Measurements from ENCODE around the gene KMT5B. TPM values are rescaled to one million over a fixed set of nuclear protein-coding genes. Genes with fewer than 3 reads are reported as not detected.

KMT5B gene
- total and polyA plus RNA-seq, 10 of the 15 experiments (the other 5 are each of a cell fraction or from before 2014, with no cell fraction given): 4.7 to 21.8 (median 18.0) TPM

GRCh38 chr11:68201492-68201891 lies 11.6 kb downstream of the KMT5B start (continued):
- no peak for TF ChIP-seq E2F4 (IDR thresholded peaks at IDR 0.05; ENCODE audit: low read depth, low read length)

GRCh38 chr11:68200639-68201038 lies 12.5 kb downstream of the KMT5B start:
- ATAC-seq (no peak), DNase-seq (ENCODE audit: low read depth, low spot score) (no peak), FAIRE-seq (no peak)
- H3K4me2 ChIP-seq (ENCODE audit: control insufficient read depth, insufficient read depth): no peak overlapping the region
- H4K20me1 ChIP-seq (ENCODE audit: control insufficient read depth, insufficient read depth): no peaks in the 10 kb centered on the region
- H3K27ac ChIP-seq (ENCODE audit: control insufficient read depth, insufficient read depth): no peak overlapping the region
- no peaks in the 10 kb centered on the region for H3K9me3 ChIP-seq (replicated peaks; ENCODE audit: control insufficient read depth, insufficient read depth, low read length)
- no peaks in the 10 kb centered on the region for H3K36me3 ChIP-seq (ENCODE audit: control insufficient read depth in 2 of 2, insufficient read depth in 2 of 2, low read length in 1 of 2)
- TF ChIP-seq HCFC1 (IDR thresholded peaks at IDR 0.05; ENCODE audit: low read length) (no peak), POLR2AphosphoS2 (IDR thresholded peaks at IDR 0.05; ENCODE audit: low read depth, low read length) (no peak), RFX5 (IDR thresholded peaks at IDR 0.05; ENCODE audit: low read depth, low read length) (no peak), KLF5 (IDR thresholded peaks at IDR 0.05; ENCODE audit: partially characterized antibody) (no peak), TCF12 (IDR thresholded peaks at IDR 0.05; ENCODE audit: low read depth, low read length) (no peak), NBN (IDR thresholded peaks at IDR 0.05) (no peak), BMI1 (IDR thresholded peaks at IDR 0.05; ENCODE audit: borderline replicate concordance) (no peak), SMAD1 (IDR thresholded peaks at IDR 0.05; ENCODE audit: low read depth, partially characterized antibody) (no peak), FOXM1 (IDR thresholded peaks at IDR 0.05; ENCODE audit: low read depth, low read length) (no peak), ETV6 (conservative IDR thresholded peaks at IDR 0.05 in 1 of 2, IDR thresholded peaks at IDR 0.05 in 1 of 2; ENCODE audit: borderline replicate concordance in 1 of 2, low read depth in 1 of 2) (no peak), CEBPZ (IDR thresholded peaks at IDR 0.05; ENCODE audit: low read depth, low read length) (no peak), RELB (IDR thresholded peaks at IDR 0.05; ENCODE audit: low read depth) (no peak), SP1 (IDR thresholded peaks at IDR 0.05; ENCODE audit: low read depth, low read length) (no peak), TAF1 (IDR thresholded peaks at IDR 0.05; ENCODE audit: borderline replicate concordance, low read depth, low read length) (no peak), FOS (IDR thresholded peaks at IDR 0.05; ENCODE audit: borderline replicate concordance, extremely low read depth, insufficient read length) (no peak)
- H2AFZ ChIP-seq (ENCODE audit: control insufficient read depth, low read depth, low read length): no peak overlapping the region
- 78% methylated on average over 3 of the region's 3 CpGs for WGBS (ENCODE audit: insufficient coverage, insufficient replicate concordance, low lambda C conversion rate, missing lambda C conversion rate)
- no peaks in the 10 kb centered on the region for H3K27me3 ChIP-seq (replicated peaks in 1 of 2; ENCODE audit: control insufficient read depth in 2 of 2, insufficient read depth in 2 of 2, low read length in 1 of 2)
- ChIA-PET RAD21 (ENCODE audit: unreplicated experiment) (no interaction called here), CTCF (no interaction called here), POLR2A (no interaction called here), SMC1A (ENCODE audit: uncharacterized antibody, unreplicated experiment) (no interaction called here)
- intact Hi-C loops (cut with micrococcal nuclease; ENCODE audit: unreplicated experiment): no loop called here
- no peak overlapping the region for H3K9ac ChIP-seq (ENCODE audit: control insufficient read depth, insufficient read depth, low read length)
- in situ Hi-C loops (cut with MboI): no loop called here
- no TSS peak for BruUV-seq (replicated peaks)
- peaks cover 40% of the 10 kb centered on the region for H3K79me2 ChIP-seq (ENCODE audit: control insufficient read depth, insufficient read depth, low read length)
- H3K4me1 ChIP-seq (ENCODE audit: control insufficient read depth, insufficient read depth, low read length): peaks cover 17% of the 10 kb centered on the region
- H3K4me3 ChIP-seq: no peak overlapping the region
